Measurements from ENCODE around the gene MADD. TPM values are rescaled to one million over a fixed set of nuclear protein-coding genes. Genes with fewer than 3 reads are reported as not detected.

The MADD gene
- total RNA-seq, 2 experiments from 2014 or later: 55.7 to 61.2 TPM

DNA sequence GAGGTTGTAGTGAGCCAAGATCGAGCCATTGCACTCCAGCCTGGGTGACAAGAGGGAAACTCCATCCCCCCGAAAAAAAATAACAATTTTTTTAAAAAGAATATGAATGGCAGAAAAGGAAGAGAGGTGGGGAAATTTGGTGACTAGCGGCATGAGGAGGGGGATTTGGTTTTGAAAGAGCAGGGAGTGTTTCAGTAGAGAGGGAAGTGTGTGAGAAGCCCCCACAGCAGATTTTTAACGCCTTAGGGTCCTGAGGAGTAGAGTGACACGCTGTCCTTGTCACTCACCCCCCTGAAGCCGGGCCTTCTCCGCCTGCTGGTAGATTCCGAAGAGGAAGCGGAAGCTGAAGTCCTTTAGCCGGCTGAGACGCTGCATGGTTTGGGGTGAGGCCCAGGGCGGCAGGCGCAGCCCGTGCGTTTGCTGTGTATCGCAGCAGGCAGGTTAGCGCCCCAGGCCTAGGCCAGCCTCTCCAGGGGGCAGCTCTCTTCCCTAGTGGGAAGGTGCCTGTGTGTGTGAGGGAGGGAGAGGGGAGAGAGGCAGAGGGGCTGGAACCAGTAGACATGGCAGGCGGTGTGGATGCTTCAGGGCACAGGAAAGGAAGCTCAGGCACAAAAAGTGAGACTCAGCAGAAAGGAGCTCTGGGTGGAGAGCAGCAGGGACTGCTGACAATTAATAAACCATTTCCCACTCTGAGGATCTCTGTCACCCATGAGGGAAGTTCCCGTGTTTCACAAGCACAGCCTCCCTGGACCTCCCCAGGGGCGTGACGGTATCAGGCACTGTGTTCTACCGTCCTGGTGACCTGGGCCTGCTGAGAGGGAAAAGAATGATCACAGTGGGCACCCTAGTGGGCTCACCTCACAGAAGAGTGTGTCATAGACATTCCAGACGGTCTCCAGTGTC, 25.2 kb upstream of the MADD start:
- ChIA-PET POLR2A (interaction anchor here (0.7 to 9.2 kb wide), 9 partner anchors 11 to 496 kb away, joined by 3 to 118 read pairs (median 4); partner anchors contain the start of gene NR1H3), CTCF (no interaction called here)
- ATAC-seq: no peak

DNA sequence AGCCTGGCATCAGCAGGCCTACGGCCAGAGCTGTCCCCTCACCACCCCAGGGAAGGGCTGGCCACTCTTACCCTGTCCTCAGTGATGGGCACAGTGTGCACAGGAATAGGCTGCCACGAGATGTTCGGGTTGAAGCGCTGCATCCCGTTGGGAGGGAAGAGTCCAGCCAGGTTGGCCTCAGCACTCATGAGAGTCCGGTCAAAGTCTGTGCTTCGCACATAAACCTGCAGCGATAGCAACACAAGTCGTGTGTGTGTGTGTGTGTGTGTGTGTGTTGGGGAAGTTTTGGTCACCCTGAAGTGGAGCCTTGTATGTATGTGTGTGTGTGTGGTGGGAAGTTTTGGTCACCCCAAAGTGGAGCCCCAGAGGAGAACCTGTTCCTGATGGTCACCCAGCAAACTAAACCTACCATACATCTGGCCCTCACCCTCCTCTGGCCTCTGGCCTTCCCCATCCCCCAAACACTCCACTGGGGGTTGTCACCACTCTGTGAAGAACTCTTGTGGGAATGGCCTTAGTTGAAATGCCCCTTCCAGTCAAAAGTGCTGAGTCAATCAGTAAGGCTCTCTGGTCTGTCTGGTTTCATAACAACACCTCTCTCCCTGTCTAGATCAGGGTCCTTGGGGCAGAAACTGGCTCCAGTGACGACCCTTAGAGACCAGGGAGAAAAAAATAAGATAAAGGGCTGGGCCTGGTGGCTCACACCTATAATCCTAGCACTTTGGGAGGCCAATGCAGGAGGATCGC, 24.1 kb upstream of the MADD start:
- peaks cover 18% of the 10 kb centered on the region for H3K36me3 Mint-ChIP-seq (ENCODE audit: low read depth)
- intact Hi-C loops (cut with micrococcal nuclease): no loop called here
- DNase-seq (no peak), ATAC-seq (no peak)
- TF ChIP-seq, protein P1, sequence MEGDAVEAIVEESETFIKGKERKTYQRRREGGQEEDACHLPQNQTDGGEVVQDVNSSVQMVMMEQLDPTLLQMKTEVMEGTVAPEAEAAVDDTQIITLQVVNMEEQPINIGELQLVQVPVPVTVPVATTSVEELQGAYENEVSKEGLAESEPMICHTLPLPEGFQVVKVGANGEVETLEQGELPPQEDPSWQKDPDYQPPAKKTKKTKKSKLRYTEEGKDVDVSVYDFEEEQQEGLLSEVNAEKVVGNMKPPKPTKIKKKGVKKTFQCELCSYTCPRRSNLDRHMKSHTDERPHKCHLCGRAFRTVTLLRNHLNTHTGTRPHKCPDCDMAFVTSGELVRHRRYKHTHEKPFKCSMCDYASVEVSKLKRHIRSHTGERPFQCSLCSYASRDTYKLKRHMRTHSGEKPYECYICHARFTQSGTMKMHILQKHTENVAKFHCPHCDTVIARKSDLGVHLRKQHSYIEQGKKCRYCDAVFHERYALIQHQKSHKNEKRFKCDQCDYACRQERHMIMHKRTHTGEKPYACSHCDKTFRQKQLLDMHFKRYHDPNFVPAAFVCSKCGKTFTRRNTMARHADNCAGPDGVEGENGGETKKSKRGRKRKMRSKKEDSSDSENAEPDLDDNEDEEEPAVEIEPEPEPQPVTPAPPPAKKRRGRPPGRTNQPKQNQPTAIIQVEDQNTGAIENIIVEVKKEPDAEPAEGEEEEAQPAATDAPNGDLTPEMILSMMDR (IDR thresholded peaks at IDR 0.05): no peak
- CTCF ChIA-PET: interaction anchor here (0.8 to 6.6 kb wide), 3 partner anchors 10 to 18 kb away, joined by 3 to 47 read pairs (median 3); partner anchors contain the start of gene NR1H3
- no peaks in the 10 kb centered on the region for H3K27me3 Mint-ChIP-seq
- no peak overlapping the region for H3K27ac Mint-ChIP-seq
- no peak overlapping the region for H3K4me3 Mint-ChIP-seq
- POLR2A ChIA-PET: interaction anchor here (1.0 to 9.2 kb wide), 5 partner anchors 12 to 181 kb away, joined by 3 to 118 read pairs (median 4); partner anchors contain the start of genes NR1H3 and PSMC3
- peaks cover 24% of the 10 kb centered on the region for H3K4me1 Mint-ChIP-seq (ENCODE audit: low read depth)
- H3K9me3 Mint-ChIP-seq: no peaks in the 10 kb centered on the region

More for the DNA sequence above, 25.2 kb upstream of the MADD start:
- Mint-ChIP-seq H3K4me1 (ENCODE audit: low read depth) (peaks cover 20% of the 10 kb centered on the region), H3K9me3 (no peaks in the 10 kb centered on the region), H3K27ac (no peak overlapping the region), H3K36me3 (ENCODE audit: low read depth) (peaks cover 27% of the 10 kb centered on the region), H3K27me3 (no peaks in the 10 kb centered on the region), H3K4me3 (no peak overlapping the region)
- TF ChIP-seq, protein P1 (IDR thresholded peaks at IDR 0.05): no peak
- intact Hi-C loops (cut with micrococcal nuclease): no loop called here
- DNase-seq: no peak

DNA sequence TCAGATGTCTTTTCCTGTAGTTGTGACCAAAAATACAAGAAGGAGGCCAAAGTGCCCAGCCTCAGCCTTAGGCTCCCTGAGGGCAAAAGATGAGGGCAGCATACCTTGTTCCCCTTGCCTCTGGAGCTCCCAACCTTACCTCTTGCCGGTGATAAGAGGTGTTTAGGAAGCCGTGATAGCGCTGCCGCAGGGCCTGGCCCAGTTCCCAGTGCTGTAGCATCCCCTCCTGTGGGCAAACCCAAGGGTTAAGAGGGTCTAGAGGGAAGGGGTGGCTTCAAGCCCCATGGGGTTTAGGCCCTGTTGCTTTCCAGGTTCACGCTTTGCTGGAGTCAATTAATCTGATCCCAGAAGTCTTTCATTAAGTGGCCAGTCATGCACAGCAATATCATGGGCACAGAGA, 22.4 kb upstream of the MADD start:
- intact Hi-C loops (cut with micrococcal nuclease): no loop called here
- DNase-seq: no peak
- Mint-ChIP-seq H3K27ac (no peak overlapping the region), H3K27me3 (no peaks in the 10 kb centered on the region), H3K4me1 (ENCODE audit: low read depth) (peaks cover 24% of the 10 kb centered on the region), H3K4me3 (peak overlapping the region; percentile 95), H3K36me3 (ENCODE audit: low read depth) (peaks cover 4% of the 10 kb centered on the region), H3K9me3 (no peaks in the 10 kb centered on the region)
- TF ChIP-seq, protein P1 (IDR thresholded peaks at IDR 0.05): no peak
- no peak for ATAC-seq
- ChIA-PET CTCF (interaction anchor here (0.9 to 6.6 kb wide), 9 partner anchors 12 to 165 kb away, joined by 3 to 47 read pairs (median 5); partner anchors contain the start of gene NR1H3), POLR2A (interaction anchor here (0.8 to 9.2 kb wide), 11 partner anchors 8 to 70 kb away, joined by 3 to 118 read pairs (median 9); partner anchors contain the start of genes DDB2 and PACSIN3)

DNA sequence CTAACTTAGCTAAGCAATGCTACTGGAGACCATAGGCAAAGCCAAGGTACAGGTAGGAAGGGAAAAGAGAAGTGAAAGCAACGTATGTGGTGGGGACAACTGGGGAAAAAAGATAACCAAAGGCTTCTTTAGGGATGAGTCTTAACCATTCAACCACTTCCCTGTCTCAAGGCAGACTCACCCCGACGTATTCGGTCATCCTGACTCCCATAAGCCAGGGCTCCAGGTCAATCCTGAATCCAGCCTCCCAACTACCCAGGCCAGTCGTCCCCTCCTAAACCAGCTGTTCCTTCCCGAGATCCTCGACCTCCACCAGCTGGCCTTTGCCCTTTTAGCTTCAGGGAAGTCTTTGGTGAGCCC, 21.6 kb upstream of the MADD start:
- Mint-ChIP-seq H3K9me3 (no peaks in the 10 kb centered on the region), H3K4me1 (ENCODE audit: low read depth) (peaks cover 24% of the 10 kb centered on the region), H3K27ac (peak overlapping the region; percentile 98), H3K36me3 (ENCODE audit: low read depth) (peaks cover 3% of the 10 kb centered on the region), H3K4me3 (peak overlapping the region; percentile 95), H3K27me3 (no peaks in the 10 kb centered on the region)
- intact Hi-C loops (cut with micrococcal nuclease): no loop called here
- ATAC-seq: peak; percentile 7
- no peak for DNase-seq
- ChIA-PET CTCF (interaction anchor here (0.6 to 6.6 kb wide), 14 partner anchors 11 to 164 kb away, joined by 3 to 47 read pairs (median 5); partner anchors contain the start of genes DDB2 and NR1H3), POLR2A (interaction anchor here (0.7 to 9.2 kb wide), 15 partner anchors 9 to 177 kb away, joined by 3 to 118 read pairs (median 6); partner anchors contain the start of genes DDB2, NR1H3, PACSIN3 and PSMC3)
- TF ChIP-seq, protein P1 (IDR thresholded peaks at IDR 0.05): no peak

All from activated CD8-positive, alpha-beta T cell treated with anti-CD3 and anti-CD28 coated beads for 36 hours (primary cell).